Anterior cingulate cortex (tissue), 58 donors: Measurements from ENCODE around the gene ATP2C2.

Experiments used
- DNase-seq, 58 donors: peaks; one replicate each; lab custom pipeline; 2025; lab: John Stamatoyannopoulos, UW

Gene ATP2C2

DNA sequence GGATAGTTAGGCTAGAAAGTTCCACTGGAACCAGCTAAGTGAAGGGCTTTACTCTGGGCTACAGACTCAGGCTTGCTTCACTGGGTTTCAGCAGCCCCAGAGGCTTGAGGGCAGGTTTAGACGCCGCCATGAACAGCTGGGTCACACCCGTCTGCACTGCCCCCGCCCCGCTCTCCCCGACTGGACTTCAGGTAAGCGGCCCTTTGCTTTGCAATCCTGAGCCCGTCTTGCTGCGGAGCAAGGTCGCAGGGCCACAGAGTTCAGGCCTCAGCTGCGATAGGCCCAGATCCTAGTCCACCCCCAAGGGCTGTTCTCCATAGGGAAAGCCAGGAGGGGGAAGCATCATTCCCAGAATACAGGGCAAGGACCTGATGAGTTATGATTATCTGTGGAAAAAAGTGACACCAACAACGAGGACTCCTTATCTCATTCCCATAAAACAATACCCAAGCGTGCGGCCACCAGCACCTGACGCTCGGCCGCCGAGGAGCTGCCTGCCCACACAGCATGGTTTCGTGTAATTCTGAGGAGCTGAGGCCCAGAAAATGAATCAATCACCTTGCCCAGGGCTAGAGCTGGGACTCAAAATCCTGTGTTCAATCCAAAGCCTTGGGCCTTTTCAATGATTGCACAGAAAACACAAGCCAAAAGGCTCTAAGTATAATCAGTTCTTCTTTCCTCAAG, 115.7 kb downstream of the ATP2C2 start:
- DNase-seq = no peak

DNA sequence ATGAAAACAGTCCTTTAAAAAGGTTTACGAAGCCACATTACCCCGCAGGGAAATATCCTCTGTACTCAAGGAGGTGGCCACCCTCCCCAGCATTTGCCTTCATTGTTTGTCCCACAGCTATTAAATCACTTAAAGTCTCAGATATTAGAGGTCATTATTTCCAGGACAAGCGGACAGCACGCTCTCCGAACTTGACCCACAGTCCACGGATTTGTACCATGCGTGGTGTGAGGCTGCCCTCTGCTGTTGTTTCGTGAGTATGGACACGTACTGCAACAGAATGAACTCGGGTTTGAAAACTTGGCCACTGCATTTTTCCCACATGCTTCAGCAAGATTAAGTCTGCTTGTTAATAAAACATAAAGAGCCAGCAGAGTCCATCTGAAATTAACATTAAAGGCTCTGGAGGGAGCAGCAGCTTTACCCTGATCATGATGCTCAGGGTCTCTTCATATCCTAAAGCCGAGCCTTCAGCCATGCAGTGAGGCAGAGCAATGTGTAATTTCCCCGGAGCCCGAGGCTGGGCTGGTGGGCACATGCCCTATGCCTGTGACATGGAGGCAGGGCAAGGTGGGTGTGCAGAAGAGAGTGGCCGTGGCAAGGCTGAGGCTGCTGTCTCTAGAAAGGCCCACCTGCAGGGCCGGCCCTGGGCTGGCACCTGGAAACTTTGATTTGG, 116.4 kb downstream of the ATP2C2 start:
- peak in 55 of 58 donors; percentile 17 to 82 (median 57) for DNase-seq

DNA sequence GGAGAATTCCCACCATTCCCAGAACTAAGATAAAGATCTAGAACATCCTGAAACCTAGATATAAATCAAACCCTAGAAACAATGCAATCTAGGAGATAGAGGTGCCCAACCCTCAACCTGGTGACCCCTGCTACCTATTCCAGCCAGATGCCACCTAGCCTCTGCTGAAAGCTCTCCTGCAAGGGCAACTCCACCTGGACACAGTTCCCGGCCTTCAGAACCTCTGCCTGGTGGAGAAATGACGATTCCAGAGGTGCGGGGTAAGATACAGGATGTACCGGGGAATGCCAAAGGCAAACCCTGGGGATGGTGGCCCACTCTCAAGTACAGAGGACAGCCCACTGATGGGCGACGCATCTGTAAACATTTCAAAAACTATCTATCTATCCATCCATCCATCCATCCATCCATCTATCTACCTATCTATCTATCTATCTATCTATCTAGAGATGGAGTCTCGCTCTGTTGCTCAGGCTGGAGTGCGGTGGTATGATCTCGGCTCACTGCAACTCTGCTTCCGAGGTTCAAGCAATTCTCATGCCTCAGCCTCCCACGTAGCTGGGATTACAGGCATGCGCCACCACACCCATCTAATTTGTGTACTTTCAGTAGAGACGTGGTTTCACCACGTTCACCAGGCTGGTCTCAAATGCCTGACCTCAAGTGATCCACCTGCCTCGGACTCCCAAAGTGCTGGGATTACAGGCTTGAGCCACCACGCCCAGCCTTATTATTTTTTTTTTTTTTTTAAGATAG, 117.1 kb downstream of the ATP2C2 start:
- no peak for DNase-seq

DNA sequence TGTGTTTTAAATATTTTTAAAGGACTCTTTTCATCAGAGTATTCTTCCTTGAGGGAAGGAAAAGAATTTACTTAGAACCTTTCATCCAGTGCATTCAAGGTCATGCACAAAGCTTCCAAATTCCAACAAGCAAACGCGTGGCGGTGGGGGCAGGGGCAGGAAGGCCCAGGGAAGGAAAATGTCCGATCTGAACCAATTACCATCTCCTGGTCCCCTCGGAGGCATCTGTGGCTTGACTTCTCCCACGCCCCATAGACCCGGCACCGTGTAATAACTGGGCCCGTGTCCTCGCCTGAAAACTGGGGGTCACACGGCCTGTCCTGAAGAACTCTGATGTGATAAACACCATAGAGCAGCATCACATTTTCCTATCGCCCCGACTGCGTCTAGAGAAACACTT, 117.8 kb downstream of the ATP2C2 start:
- no peak for DNase-seq

DNA sequence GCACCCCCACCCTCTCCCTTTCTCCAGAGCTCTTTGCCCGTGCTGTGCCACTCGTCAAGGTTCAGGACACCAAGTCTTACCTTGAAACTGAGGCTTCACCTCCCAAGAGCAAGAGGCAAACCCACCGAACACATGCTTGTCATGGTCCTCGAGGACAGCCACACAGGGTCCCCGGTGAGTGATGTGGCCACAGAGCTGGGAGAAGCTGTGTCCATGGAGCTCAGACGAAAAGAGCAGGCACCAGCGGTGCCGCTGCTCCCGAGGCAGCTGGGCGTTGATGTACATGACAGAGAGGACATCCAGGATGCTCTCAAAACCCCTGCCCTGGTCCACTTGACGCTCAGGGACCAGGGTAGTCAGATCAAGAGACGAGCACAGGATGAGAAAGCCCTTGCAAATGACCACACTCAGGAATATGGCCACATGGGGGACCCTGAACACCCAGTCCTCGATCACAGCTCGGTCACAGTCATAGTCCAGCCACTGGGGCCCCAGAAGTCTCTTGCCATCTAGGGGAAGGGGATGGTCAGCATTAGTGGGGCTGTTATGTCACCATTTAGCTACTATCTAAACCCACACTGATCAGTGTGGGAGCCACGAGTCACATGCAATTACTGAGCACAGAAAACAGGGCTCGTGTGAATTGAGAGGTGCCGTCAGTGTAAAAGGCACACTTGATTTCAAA, 118.4 kb downstream of the ATP2C2 start:
- DNase-seq = no peak

DNA sequence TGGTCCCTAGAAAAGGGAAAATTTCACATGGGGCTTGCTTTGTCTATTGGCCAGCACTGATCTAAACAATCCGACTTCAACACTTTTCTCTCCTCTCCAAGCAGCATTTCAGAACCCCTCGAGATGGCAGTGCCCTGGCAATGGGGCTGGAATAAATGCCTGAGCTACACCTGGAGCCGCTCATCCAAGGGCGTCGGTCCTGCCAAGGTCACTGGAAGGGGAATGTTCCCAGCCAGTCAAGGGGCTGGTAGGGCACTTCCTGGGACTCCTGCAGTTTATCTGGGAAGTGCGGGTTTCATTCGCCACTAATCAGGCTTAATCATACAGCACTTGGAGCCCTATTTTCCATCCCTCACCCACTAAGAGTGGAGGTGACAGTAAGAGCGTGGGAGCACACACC, 119.0 kb downstream of the ATP2C2 start:
- DNase-seq = no peak

DNA sequence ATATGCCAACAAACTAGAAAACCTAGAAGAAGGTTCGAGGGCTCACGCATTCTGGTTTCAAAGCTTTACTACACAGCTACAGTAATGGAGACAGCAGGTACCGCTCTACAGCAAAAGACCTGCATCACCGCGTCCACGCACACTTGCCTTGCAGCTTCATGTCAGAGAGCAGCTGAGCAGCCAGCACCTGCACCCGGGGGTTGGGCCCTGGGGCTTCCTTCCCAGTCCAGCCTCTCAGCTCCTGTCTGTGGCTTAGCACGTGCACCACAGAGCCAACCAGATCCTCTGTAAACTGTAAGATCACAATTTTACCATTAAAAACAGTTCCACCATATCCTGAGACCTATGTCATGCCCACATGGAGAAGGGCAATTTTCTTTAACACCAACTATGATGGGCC, 120.8 kb downstream of the ATP2C2 start:
- no peak for DNase-seq

DNA sequence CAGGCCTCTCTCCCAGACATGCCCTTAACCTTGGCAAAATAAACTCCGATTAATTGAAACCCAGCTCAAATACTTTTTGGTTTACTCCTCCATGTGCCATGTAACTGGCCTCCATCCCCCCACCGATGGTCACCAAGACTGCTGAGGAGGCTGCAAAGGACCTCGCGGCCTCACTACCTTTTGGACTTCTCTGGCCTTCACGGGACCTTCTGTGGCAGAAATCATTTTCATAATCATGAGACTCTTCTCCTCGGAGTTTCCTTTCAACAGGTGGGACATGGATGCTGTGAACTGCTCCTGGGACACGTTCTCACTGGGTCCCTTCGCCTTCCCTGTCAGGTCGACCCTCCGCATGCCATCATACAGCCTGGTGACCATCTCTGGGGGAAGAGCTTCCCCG, 127.2 kb downstream of the ATP2C2 start:
- no peak for DNase-seq

DNA sequence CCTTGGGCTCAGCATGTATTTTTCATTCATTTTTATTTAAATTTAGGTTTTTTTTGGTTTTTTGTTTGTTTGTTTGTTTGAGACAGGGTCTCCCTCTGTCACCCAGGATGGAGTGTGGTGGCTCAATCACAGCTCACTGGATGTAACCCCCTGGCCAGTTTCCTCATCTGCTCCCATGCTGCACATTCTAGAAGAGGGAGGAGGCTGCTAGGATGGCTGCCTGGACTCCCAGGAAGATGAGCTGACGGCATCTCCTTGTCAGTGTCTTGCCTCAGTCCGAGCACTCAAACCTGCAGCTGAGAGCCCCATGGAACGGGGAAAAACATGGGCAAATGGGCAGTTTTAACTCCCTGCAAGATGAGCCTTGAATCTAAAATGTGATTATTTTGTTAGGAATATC, 128.7 kb downstream of the ATP2C2 start:
- no peak for DNase-seq

DNA sequence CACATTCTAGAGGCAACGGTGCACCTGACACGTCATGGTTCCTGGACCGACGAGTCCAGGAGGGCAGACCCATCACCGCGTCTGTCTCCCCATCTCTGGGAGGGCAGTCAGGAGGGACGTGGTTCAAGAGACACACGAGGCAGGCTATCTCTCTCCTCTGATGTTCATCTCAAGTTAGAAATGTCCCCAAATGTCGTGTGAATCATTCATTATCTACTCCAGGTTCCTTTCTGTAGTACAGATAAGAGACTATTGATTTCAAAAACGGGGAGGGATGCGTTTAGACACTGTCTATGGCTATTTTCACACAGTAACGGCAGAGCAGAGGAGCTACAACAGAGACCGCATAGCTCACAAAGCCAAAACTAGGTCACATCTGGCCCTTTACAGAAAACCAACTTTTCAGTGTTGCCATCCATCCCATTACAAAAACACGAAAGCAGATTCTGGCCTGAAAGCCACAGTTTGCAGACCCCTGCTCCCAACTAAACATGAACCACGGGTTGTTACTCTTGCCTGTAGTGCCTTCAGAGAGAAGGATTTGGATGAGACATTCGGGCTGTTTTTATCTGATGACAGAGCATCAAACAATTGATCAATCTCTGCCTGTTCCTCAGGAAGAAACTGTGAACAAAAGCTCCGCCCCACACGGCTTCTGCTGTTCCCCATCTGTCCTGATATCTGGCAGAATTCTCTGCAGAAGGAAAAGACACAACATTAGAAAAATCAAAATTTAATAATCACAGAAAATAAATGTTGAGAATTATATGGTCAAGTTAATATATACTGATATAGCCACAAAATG, 129.3 kb downstream of the ATP2C2 start:
- no peak for DNase-seq

DNA sequence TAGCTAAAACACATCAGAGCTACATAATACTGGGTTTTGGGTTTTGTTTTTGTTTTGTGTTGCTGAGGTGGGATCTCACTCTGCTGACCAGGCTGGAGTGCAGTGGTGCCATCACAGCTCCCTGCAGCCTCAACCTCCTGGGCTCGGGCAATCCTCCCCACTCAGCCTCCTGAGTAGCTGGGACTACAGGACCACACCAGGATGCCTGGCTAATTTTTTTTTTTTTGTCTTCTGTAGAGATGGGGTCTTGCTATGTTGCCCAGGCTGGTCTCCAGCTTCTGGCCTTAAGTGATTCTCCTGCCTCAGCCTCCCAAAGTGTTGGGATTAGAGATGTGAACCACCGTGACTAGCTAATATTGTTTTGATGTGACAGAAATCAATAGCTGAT, 129.9 kb downstream of the ATP2C2 start:
- DNase-seq = no peak

DNA sequence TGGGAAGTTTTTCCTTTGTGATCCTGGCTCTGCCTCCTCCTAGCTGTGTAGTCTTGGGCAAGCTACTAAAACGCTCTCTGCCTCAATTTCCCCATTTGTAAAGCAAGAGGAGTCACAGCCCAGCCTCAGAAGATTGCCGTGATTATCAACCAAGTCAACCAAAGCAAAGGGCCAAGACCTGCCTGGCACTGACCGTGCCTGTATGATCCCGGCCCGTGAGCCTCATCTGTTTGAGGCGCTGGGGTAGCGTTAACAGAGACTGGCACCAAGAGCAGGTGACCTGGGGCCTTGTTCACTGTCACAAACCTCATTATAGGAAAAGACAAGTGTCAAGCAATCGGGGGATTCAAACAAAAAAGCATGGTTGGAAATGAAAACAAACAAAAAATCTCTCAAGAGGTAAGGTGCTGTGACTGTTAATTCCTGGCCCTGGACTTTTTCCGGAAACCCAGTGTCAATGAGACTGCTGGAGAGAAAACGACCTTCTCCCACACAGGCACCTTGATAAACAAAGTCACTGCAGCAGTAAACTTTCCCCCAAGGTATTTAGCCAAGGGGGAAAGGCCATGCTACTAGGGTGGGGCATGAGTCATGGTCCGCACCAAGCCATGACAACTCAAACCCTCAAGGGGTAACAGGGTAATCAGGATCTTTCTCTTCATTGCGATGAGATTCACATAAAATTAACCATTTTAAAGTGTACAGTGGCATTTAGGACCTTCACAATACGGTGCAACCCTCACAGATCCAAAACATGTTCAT, 130.7 kb downstream of the ATP2C2 start:
- DNase-seq = no peak

DNA sequence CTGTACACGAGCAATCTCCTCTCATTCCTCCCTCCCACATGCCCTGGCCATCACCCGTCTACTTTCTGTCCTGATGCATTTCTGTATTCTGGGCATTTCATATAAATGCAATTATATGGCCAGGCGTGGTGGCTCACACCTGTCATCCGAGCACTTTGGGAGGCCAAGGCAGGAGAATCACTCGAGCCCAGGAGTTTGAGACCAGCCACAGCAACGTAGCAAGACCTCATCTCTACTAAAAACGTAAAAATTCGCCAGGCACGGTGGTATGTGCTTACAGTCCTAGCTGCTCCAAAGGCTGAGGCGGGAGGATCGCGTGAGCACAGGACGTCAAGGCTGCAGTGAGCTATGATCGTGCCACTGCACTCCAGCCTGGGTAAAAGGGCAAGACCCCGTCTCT, 131.3 kb downstream of the ATP2C2 start:
- DNase-seq = no peak

DNA sequence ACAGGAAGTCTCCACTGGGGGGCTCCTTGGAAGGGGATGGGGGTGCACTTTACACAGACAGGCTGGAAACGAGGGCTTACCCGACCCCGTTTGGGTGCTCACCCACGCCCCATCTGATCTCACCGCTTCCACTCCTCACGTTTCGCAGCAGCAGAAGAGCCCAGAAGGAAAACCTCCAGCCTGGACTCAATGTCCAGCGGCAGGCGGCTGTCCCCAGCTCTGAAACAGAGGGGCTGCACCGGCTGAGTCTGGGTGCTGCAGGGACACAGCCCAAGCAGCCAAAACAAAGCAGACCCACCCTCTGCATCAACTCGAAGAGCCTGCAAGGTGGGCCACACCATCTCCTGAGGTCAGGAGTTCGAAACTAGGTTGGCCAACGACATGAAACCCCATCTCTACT, 132.2 kb downstream of the ATP2C2 start:
- no peak for DNase-seq

DNA sequence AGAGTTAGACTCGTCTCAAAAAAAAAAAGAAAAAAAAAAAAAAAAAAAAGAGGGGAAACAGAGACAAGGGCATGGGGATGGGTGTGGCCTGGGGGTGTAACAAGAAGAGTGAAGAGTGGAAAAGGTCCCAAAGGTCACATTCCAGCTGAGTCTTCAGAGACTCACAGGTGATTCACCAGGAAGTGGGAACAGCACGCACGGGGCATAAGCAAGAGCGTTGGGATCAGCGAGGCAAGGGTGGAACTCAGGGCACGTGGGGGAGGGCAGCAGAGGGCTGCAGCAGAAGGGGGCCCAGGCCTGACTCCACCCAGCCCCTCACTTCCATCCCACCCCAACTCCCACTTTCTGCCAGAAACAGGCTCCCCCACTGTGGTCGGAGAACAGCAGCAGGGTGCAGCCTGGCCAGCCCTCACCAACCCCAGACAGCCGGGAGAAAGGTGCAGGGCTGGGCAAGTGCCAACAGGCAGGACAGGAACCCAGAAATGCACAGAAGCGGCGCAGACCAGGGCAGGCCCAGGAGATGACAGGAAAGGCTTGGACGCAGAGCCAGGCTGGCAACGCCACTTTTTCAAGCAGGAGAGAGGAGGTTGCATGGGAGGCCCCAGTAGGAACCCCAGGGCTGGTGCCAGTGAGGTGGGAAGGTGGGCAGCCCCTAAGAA, 132.9 kb downstream of the ATP2C2 start:
- no peak for DNase-seq

DNA sequence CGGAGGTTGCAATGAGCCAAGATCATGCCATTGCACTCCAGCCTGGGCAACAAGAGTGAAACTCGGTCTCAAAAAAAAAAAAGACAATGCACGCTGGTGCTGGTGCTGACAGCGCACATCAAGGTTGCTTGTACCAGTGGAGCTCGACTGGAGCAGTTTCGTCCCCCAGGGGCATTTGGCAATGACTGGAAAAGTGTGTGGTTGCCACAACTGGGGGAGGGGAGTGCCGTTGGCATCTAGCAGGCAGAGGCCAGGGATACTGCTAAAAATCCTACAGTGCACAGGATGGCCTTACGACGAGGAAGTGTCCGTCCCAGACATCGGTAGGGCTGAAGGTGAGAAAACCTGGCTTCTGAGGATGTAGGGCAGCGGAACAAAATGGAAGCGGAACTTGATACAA, 133.7 kb downstream of the ATP2C2 start:
- no peak for DNase-seq

DNA sequence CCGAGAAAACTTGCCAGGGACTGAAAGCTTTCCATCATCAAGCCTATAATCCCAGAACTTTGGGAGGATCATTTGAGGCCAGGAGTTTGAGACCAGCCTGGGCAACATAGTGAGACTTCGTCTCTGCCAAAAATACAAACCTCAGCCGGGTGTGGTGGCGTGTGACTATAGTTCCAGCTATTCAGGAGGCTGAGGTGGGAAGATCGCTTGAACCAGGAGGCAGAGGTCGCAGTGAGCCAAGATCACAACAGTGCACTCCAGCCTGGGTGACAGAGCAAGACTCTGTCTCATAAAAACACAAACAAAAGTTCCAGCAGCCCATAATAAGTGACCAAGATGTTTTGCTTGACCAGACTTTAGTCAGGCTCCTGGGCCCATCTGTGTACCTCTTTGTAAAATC, 134.2 kb downstream of the ATP2C2 start:
- no peak for DNase-seq

DNA sequence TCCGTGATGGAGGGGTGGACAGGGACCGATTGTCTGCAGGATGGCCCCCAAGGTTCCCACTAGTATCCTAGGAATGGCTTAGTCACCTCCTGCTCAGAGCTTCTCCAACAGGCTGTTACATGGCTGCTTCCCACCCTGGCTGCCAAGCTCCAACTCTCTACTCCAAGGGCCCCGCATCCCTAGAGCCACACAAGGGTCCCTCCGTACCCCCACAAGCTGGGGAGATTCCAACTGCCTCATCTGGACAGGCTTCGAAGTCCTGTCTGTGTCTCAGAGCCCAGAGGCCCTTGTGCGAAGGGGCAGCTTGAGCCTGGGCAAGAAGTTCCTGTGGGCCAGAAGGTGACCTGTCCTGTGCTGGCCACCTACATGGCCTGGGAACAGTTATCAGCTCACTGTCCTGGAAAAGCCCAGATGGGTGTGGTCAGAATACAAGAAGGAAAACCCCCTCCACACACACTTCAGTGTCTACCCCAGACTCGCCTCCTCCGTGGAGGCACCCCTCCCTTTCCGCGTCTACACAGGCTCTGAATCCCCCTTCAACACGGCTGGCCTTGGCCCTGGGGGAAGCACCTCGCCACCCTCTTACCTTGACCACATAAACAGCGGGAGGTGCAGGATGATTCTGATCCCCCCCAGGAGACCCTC, 135.5 kb downstream of the ATP2C2 start:
- DNase-seq = no peak
